Neural progenitor cell (in vitro differentiated cells): ENCODE results near the gene TAS2R19. TPM values are rescaled to one million over a fixed set of nuclear protein-coding genes. Genes with fewer than 3 reads are reported as not detected.

Source experiments
- DNase-seq: peaks from one replicate; pipeline ENCODE4 v3.0.0-alpha.2; 2016; ENCODE audit warnings: low spot score
- H2AFZ ChIP-seq: fragments of 200-600 bp; sonication (generic); replicated peaks from 2 replicates; pipeline ENCODE4 v1.6.1; 2016; ENCODE audit warnings: antibody characterized with exemption
- H3F3A ChIP-seq: fragments of 200-600 bp; sonication (generic); 2 replicates; pipeline ENCODE4 v1.6.1; 2016; ENCODE audit warnings: antibody characterized with exemption, low read depth
- H3K27ac ChIP-seq: fragments of 200-600 bp; sonication (generic); 2 replicates; pipeline ENCODE4 v1.5.1; 2016; ENCODE audit warnings: mild to moderate bottlenecking
- H3K27me3 ChIP-seq: fragments of 200-600 bp; sonication (generic); 2 replicates; pipeline ENCODE4 v1.6.1; 2016; ENCODE audit warnings: mild to moderate bottlenecking, moderate library complexity
- H3K36me3 ChIP-seq: fragments of 200-600 bp; sonication (generic); 2 replicates; pipeline ENCODE4 v1.5.1; 2016
- H3K4me1 ChIP-seq: fragments of 200-600 bp; sonication (generic); 2 replicates; pipeline ENCODE4 v1.6.1; 2016; ENCODE audit warnings: mixed run types
- H3K4me2 ChIP-seq: fragments of 200-600 bp; sonication (generic); 2 replicates; pipeline ENCODE4 v1.6.1; 2016
- H3K4me3 ChIP-seq: fragments of 200-600 bp; sonication (generic); 2 replicates; pipeline ENCODE4 v1.5.1; 2016
- H3K79me2 ChIP-seq: fragments of 200-600 bp; sonication (generic); 2 replicates; pipeline ENCODE4 v1.6.1; 2016; ENCODE audit warnings: low read depth
- H3K9ac ChIP-seq: fragments of 200-600 bp; sonication (generic); 2 replicates; pipeline ENCODE4 v1.6.1; 2016
- H3K9me3 ChIP-seq: fragments of 200-600 bp; sonication (generic); 2 replicates; pipeline ENCODE4 v1.5.1; 2016; ENCODE audit warnings: low read depth
- H4K20me1 ChIP-seq: fragments of 200-600 bp; sonication (generic); 2 replicates; pipeline ENCODE4 v1.6.1; 2016; ENCODE audit warnings: low read depth
- H3K27ac Mint-ChIP-seq: 3 replicates; pipeline ENCODE4 v1.8.0; 2021; ENCODE audit warnings: mixed read lengths
- H3K27me3 Mint-ChIP-seq: 2 replicates; pipeline ENCODE4 v1.8.0; 2022; ENCODE audit warnings: low read depth, mild to moderate bottlenecking, inconsistent platforms, moderate library complexity, mixed read lengths; ENCODE audit not compliant: insufficient read depth
- H3K36me3 Mint-ChIP-seq: 3 replicates; pipeline ENCODE4 v1.8.0; 2021; ENCODE audit warnings: mixed read lengths
- H3K4me1 Mint-ChIP-seq: 3 replicates; pipeline ENCODE4 v1.8.0; 2021; ENCODE audit warnings: mixed read lengths
- H3K4me3 Mint-ChIP-seq: 3 replicates; pipeline ENCODE4 v1.8.0; 2021; ENCODE audit warnings: mild to moderate bottlenecking, moderate library complexity, mixed read lengths
- H3K9me3 Mint-ChIP-seq: 3 replicates; pipeline ENCODE4 v1.8.0; 2020; ENCODE audit warnings: mixed read lengths
- EZH2 ChIP-seq: fragments of 200-600 bp; sonication (generic); IDR thresholded peaks from 2 replicates; pipeline ENCODE4 v1.6.1; 2017; ENCODE audit warnings: antibody characterized with exemption, mild to moderate bottlenecking, moderate library complexity
- EZH2phosphoT487 ChIP-seq: fragments of 200-600 bp; sonication (generic); IDR thresholded peaks from 2 replicates; pipeline ENCODE4 v1.6.1; 2017; ENCODE audit warnings: antibody characterized with exemption
- total RNA-seq: library from RNA; depleted of rRNA; stranded (reverse); fragments of >200 nt; gene quantifications from 2 replicates; pipeline ENCODE4 v1.2.3, GENCODE V29; 2015; ENCODE audit warnings: low replicate concordance
- TF ChIP-seq, protein P1 (sequence below): fragments of 200-600 bp; sonication (generic); IDR thresholded peaks from 2 replicates; pipeline ENCODE4 v1.5.1; 2017; ENCODE audit warnings: antibody characterized with exemption, mild to moderate bottlenecking

The TAS2R19 gene
- total RNA-seq, 1 donor from 2014 or later, result 9.7 TPM

GRCh38 chr12:10982244-10982643 is 40.2 kb downstream of the TAS2R19 start:
- DNase-seq, result no peak
- H3K9me3 ChIP-seq, result no peaks in the 10 kb centered on the region
- no peaks in the 10 kb centered on the region for H3F3A ChIP-seq
- Mint-ChIP-seq H3K4me1 (no peaks in the 10 kb centered on the region), H3K27me3 (no peaks in the 10 kb centered on the region), H3K4me3 (no peak overlapping the region), H3K27ac (no peak overlapping the region), H3K36me3 (peaks cover 5% of the 10 kb centered on the region), H3K9me3 (peaks cover 4% of the 10 kb centered on the region)
- no peak overlapping the region for H3K27ac ChIP-seq
- H3K4me1 ChIP-seq, result no peaks in the 10 kb centered on the region
- no peaks in the 10 kb centered on the region for H3K27me3 ChIP-seq
- TF ChIP-seq EZH2 (no peak), EZH2phosphoT487 (no peak)
- TF ChIP-seq, protein P1, sequence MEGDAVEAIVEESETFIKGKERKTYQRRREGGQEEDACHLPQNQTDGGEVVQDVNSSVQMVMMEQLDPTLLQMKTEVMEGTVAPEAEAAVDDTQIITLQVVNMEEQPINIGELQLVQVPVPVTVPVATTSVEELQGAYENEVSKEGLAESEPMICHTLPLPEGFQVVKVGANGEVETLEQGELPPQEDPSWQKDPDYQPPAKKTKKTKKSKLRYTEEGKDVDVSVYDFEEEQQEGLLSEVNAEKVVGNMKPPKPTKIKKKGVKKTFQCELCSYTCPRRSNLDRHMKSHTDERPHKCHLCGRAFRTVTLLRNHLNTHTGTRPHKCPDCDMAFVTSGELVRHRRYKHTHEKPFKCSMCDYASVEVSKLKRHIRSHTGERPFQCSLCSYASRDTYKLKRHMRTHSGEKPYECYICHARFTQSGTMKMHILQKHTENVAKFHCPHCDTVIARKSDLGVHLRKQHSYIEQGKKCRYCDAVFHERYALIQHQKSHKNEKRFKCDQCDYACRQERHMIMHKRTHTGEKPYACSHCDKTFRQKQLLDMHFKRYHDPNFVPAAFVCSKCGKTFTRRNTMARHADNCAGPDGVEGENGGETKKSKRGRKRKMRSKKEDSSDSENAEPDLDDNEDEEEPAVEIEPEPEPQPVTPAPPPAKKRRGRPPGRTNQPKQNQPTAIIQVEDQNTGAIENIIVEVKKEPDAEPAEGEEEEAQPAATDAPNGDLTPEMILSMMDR, result no peak
- H3K4me2 ChIP-seq, result no peak overlapping the region
- H2AFZ ChIP-seq, result no peak overlapping the region
- H4K20me1 ChIP-seq, result no peaks in the 10 kb centered on the region
- no peak overlapping the region for H3K9ac ChIP-seq
- peaks cover 5% of the 10 kb centered on the region for H3K79me2 ChIP-seq
- no peak overlapping the region for H3K4me3 ChIP-seq
- H3K36me3 ChIP-seq, result no peaks in the 10 kb centered on the region

- H3K27ac Mint-ChIP-seq, result no peak overlapping the region
- Histone ChIP-seq H3K27me3 (no peaks in the 10 kb centered on the region), H3K4me2 (peak overlapping the region; percentile 59), H3K79me2 (peaks cover 24% of the 10 kb centered on the region), H2AFZ (no peak overlapping the region), H3K4me1 (peaks cover 15% of the 10 kb centered on the region), H3K27ac (peak overlapping the region; percentile 73), H3K36me3 (no peaks in the 10 kb centered on the region), H3K4me3 (no peak overlapping the region), H3F3A (peaks cover 13% of the 10 kb centered on the region), H3K9me3 (no peaks in the 10 kb centered on the region), H3K9ac (no peak overlapping the region), H4K20me1 (no peaks in the 10 kb centered on the region)
- H3K4me1 Mint-ChIP-seq, result no peaks in the 10 kb centered on the region
- TF ChIP-seq EZH2, result no peak
- TF ChIP-seq, protein P1, result no peak
- TF ChIP-seq EZH2phosphoT487, result no peak
- no peak for DNase-seq
- H3K36me3 Mint-ChIP-seq, result peaks cover 8% of the 10 kb centered on the region
- H3K4me3 Mint-ChIP-seq, result no peak overlapping the region
- no peaks in the 10 kb centered on the region for H3K27me3 Mint-ChIP-seq
- H3K9me3 Mint-ChIP-seq, result peaks cover 9% of the 10 kb centered on the region
These were observed 47.5 kb downstream of the TAS2R19 start for GRCh38 chr12:10974965-10975364.

Other genes with a start within 250 kb of the TAS2R19 start
- gene TAS2R7, start 220.0 kb downstream of the TAS2R19 start, total RNA-seq, result not detected in 2 replicates
- 0.22 TPM in 1 of 2 replicates, not detected in the other for gene TAS2R8, start 215.3 kb downstream of the TAS2R19 start, total RNA-seq
- not detected in 2 replicates for gene TAS2R9, start 212.5 kb downstream of the TAS2R19 start, total RNA-seq
- gene TAS2R10, start 196.3 kb downstream of the TAS2R19 start, total RNA-seq, result 0.87 and 1.4 TPM in 2 replicates
- 0.69 and 2.6 TPM in 2 replicates for gene PRR4, start 173.1 kb downstream of the TAS2R19 start, total RNA-seq
- gene PRH1, start 138.4 kb downstream of the TAS2R19 start, total RNA-seq, result 24.1 and 30.3 TPM in 2 replicates
- 2.0 and 2.4 TPM in 2 replicates for gene TAS2R13, start 113.1 kb downstream of the TAS2R19 start, total RNA-seq
- not detected in 2 replicates for gene PRH2, start 93.4 kb downstream of the TAS2R19 start, total RNA-seq
- gene TAS2R14, start 83.4 kb downstream of the TAS2R19 start, total RNA-seq, result 4.1 and 7.0 TPM in 2 replicates
- 2.4 and 12.1 TPM in 2 replicates for gene TAS2R50, start 35.7 kb downstream of the TAS2R19 start, total RNA-seq
- 6.4 and 7.4 TPM in 2 replicates for gene TAS2R20, start 24.3 kb downstream of the TAS2R19 start, total RNA-seq
- gene TAS2R31, start 8.8 kb upstream of the TAS2R19 start, total RNA-seq, result 7.8 and 13.2 TPM in 2 replicates
- 1.9 and 3.5 TPM in 2 replicates for gene TAS2R46, start 39.7 kb upstream of the TAS2R19 start, total RNA-seq
- 2.5 and 4.0 TPM in 2 replicates for gene TAS2R43, start 69.7 kb upstream of the TAS2R19 start, total RNA-seq
- 7.9 and 13.1 TPM in 2 replicates for gene TAS2R30, start 112.0 kb upstream of the TAS2R19 start, total RNA-seq
- gene SMIM10L1, start 148.6 kb upstream of the TAS2R19 start, total RNA-seq, result 11.6 and 16.3 TPM in 2 replicates
- not detected in 2 replicates for gene TAS2R42, start 164.3 kb upstream of the TAS2R19 start, total RNA-seq
- gene PRB3, start 247.1 kb upstream of the TAS2R19 start, total RNA-seq, result not detected in 2 replicates